OCI-LY7 (cell line): Measurements from ENCODE around the gene SKIDA1. TPM values are rescaled to one million over a fixed set of nuclear protein-coding genes. Genes with fewer than 3 reads are reported as not detected.
A peak's percentile ranks its signal among the peaks of the same experiment; 100 is the strongest.

Experiments used
- BruUV-seq: library from RNA; stranded (reverse); fragments of 400-500 nt; replicated peaks from 2 replicates; lab custom pipeline; 2021; lab: Mats Ljungman, UMichigan
- CTCF ChIA-PET: fragments of 300-600 bp; sonication (Branson Sonifier 250); formaldehyde crosslinking; loops from one replicate; lab custom pipeline; 2022; ENCODE audit warnings: antibody characterized with exemption; ENCODE audit not compliant: unreplicated experiment; lab: Charles Lee
- POLR2A ChIA-PET: fragments of 300-600 bp; sonication (Branson Sonifier 250); formaldehyde crosslinking; loops from one replicate; lab custom pipeline; 2022; ENCODE audit warnings: antibody characterized with exemption; lab: Charles Lee
- DNase-seq: peaks from one replicate; pipeline ENCODE4 v3.0.0-alpha.2; 2015; ENCODE audit warnings: low spot score
- H2AFZ ChIP-seq: fragments of 200-600 bp; sonication (generic), shearing (Covaris generic); 2 replicates; pipeline ENCODE4 v1.6.1; 2014; ENCODE audit warnings: mild to moderate bottlenecking, antibody characterized with exemption, low read length, moderate library complexity
- H3K27ac ChIP-seq: fragments of 200-600 bp; sonication (generic); 2 replicates; pipeline ENCODE4 v1.5.1; 2014; ENCODE audit warnings: mixed run types, low read depth, mild to moderate bottlenecking, moderate library complexity, low read length, inconsistent platforms; ENCODE audit not compliant: poor library complexity, severe bottlenecking
- H3K36me3 ChIP-seq: fragments of 200-600 bp; sonication (generic); 2 replicates; pipeline ENCODE4 v1.6.1; 2014; ENCODE audit warnings: mild to moderate bottlenecking, antibody characterized with exemption, low read length, moderate library complexity, mixed read lengths; ENCODE audit not compliant: insufficient read depth
- H3K4me1 ChIP-seq: fragments of 200-600 bp; sonication (generic); 2 replicates; pipeline ENCODE4 v1.5.1; 2014; ENCODE audit warnings: mild to moderate bottlenecking, low read length; ENCODE audit not compliant: insufficient read depth, poor library complexity, severe bottlenecking
- H3K4me2 ChIP-seq: fragments of 200-600 bp; sonication (generic); 2 replicates; pipeline ENCODE4 v1.6.1; 2014; ENCODE audit warnings: mild to moderate bottlenecking, low read length
- H3K4me3 ChIP-seq: fragments of 200-600 bp; sonication (generic); 2 replicates; pipeline ENCODE4 v1.5.1; 2014; ENCODE audit warnings: mild to moderate bottlenecking, low read depth, low read length; ENCODE audit not compliant: poor library complexity, severe bottlenecking
- H3K79me2 ChIP-seq: fragments of 200-600 bp; sonication (generic); 2 replicates; pipeline ENCODE4 v1.6.1; 2016; ENCODE audit warnings: low read depth, mild to moderate bottlenecking, low read length, moderate library complexity, mixed read lengths; ENCODE audit not compliant: insufficient read depth
- H3K9me2 ChIP-seq: fragments of 200-600 bp; sonication (generic); 2 replicates; pipeline ENCODE4 v1.6.1; 2016; ENCODE audit warnings: mild to moderate bottlenecking, low read length, mixed read lengths; ENCODE audit not compliant: insufficient read depth
- H3K9me3 ChIP-seq: fragments of 200-600 bp; sonication (generic); 2 replicates; pipeline ENCODE4 v1.6.1; 2014; ENCODE audit warnings: mild to moderate bottlenecking, mixed run types, low read length, mixed read lengths
- H4K20me1 ChIP-seq: fragments of 200-600 bp; sonication (generic); 2 replicates; pipeline ENCODE4 v1.6.1; 2014; ENCODE audit warnings: mild to moderate bottlenecking, antibody characterized with exemption, low read length, moderate library complexity, mixed read lengths; ENCODE audit not compliant: insufficient read depth
- CTCF ChIP-seq: fragments of 200-600 bp; sonication (generic); conservative IDR thresholded peaks from 2 replicates; pipeline ENCODE4 v1.5.1; 2014; ENCODE audit warnings: mild to moderate bottlenecking, antibody characterized with exemption, low read length, moderate library complexity, mixed read lengths
- EZH2phosphoT487 ChIP-seq: fragments of 200-600 bp; sonication (generic); IDR thresholded peaks from 2 replicates; pipeline ENCODE4 v1.6.1; 2018; ENCODE audit warnings: low read depth, borderline replicate concordance, mild to moderate bottlenecking, mixed run types, antibody characterized with exemption, low read length, moderate library complexity, mixed read lengths
- intact Hi-C: fragments of 100-400 bp; cut with micrococcal nuclease; formaldehyde crosslinking; loops from one replicate; pipeline ENCODE4 v1.10.0; 2022; ENCODE audit not compliant: unreplicated experiment
- total RNA-seq, 2 experiments: library from RNA; depleted of rRNA in 1 of 2; stranded (reverse); fragments of >200 nt in 1 of 2; shearing (Covaris generic) in 1 of 2; gene quantifications; 2 replicates each; pipeline ENCODE4 v1.2.3, GENCODE V29; 2014 to 2022

The SKIDA1 gene
- total RNA-seq, 2 experiments from 2014 or later, result not detected

DNA sequence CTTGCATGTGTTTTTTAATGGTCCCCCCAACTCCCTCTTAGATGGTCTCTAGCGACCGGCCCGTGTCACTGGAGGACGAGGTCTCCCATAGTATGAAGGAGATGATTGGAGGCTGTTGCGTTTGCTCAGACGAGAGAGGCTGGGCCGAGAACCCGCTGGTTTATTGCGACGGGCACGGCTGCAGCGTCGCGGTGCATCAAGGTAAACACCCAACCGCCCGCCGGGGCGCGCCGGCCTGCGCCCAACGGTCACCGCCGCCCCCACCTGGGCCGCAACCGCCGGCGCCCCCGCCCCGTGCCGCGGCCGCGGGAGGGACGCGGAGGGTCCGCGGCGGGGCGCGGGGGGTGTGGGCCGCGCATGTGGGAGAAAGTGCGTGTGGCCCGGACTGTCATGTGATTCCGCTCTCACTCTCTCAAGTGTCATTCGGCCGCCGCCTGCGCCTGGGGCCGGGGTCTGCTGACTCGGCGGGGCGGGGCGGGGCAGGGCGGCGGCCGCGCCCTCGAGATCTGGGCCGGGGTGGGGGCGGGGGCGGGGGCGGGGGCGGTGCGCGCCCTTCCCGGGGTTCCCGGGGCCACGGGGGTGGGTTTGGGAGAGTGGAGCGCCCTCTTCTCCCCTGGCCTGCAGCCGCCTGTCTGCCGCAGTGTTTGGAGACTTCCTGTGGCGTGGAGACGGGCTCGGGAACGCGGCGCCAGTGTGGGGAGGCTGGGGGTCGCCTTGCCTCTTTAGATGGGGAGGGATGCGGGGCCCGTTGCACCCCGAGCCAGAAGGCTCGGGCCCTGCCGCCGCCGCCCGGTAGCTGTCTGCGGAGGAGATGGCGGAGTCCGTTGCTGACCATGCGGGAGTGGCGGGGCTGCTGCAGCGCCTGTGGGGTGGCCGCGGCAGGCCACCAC is 9.4 kb upstream of the SKIDA1 start:
- Histone ChIP-seq H4K20me1 (no peaks in the 10 kb centered on the region), H3K4me3 (peak overlapping the region; percentile 72), H3K79me2 (peaks cover 37% of the 10 kb centered on the region), H2AFZ (no peak overlapping the region), H3K36me3 (peaks cover 42% of the 10 kb centered on the region), H3K9me2 (no peaks in the 10 kb centered on the region), H3K4me2 (peak overlapping the region; percentile 73), H3K27ac (peak overlapping the region; percentile 56), H3K4me1 (peaks cover 24% of the 10 kb centered on the region), H3K9me3 (no peaks in the 10 kb centered on the region)
- intact Hi-C loops, result loop anchor here (1.0 to 5.0 kb wide), 3 partner anchors 39 to 787 kb away; partner anchors contain the start of gene BMI1
- BruUV-seq, result no TSS peak
- TF ChIP-seq CTCF, result no peak
- TF ChIP-seq EZH2phosphoT487, result no peak
- ChIA-PET CTCF (no interaction called here), POLR2A (interaction anchor here (0.5 kb wide), 1 partner anchor 16 kb away, joined by 3 read pairs; no protein-coding TSS in a partner anchor)
- DNase-seq, result peak; percentile 61

DNA sequence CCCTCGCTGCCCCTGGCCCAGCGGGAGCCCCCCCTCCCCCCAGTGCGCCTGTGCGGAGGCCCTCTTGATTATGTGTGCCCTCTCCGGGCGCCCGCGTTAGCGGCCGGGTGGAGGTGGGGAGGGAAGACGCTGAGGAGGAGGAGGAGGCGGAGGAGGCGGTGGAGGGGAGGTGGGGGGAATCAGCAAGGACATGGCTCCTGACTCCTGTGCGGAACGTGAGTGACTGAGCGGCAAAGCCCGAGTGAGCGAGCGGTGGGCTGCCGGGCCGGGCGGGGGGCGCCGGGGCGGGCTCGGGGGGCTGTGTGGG is 8.8 kb upstream of the SKIDA1 start:
- peaks cover 24% of the 10 kb centered on the region for H3K4me1 ChIP-seq
- H3K9me2 ChIP-seq, result no peaks in the 10 kb centered on the region
- no TSS peak for BruUV-seq
- peak overlapping the region; percentile 56 for H3K27ac ChIP-seq
- CTCF ChIA-PET, result no interaction called here
- peaks cover 35% of the 10 kb centered on the region for H3K36me3 ChIP-seq
- peak overlapping the region; percentile 72 for H3K4me3 ChIP-seq
- TF ChIP-seq CTCF (no peak), EZH2phosphoT487 (no peak)
- POLR2A ChIA-PET, result interaction anchor here (3.0 kb wide), 1 partner anchor 13 kb away, joined by 11 read pairs; no protein-coding TSS in a partner anchor
- H4K20me1 ChIP-seq, result no peaks in the 10 kb centered on the region
- DNase-seq, result no peak
- H2AFZ ChIP-seq, result no peak overlapping the region
- H3K4me2 ChIP-seq, result peak overlapping the region; percentile 67; the same call in 1 of the 2 replicates
- H3K79me2 ChIP-seq, result peaks cover 37% of the 10 kb centered on the region
- intact Hi-C loops, result loop anchor here (1.0 to 5.0 kb wide), 3 partner anchors 38 to 788 kb away; partner anchors contain the start of gene BMI1
- H3K9me3 ChIP-seq, result no peaks in the 10 kb centered on the region
